ENCODE measurements around the gene ZNF276.

DNA sequence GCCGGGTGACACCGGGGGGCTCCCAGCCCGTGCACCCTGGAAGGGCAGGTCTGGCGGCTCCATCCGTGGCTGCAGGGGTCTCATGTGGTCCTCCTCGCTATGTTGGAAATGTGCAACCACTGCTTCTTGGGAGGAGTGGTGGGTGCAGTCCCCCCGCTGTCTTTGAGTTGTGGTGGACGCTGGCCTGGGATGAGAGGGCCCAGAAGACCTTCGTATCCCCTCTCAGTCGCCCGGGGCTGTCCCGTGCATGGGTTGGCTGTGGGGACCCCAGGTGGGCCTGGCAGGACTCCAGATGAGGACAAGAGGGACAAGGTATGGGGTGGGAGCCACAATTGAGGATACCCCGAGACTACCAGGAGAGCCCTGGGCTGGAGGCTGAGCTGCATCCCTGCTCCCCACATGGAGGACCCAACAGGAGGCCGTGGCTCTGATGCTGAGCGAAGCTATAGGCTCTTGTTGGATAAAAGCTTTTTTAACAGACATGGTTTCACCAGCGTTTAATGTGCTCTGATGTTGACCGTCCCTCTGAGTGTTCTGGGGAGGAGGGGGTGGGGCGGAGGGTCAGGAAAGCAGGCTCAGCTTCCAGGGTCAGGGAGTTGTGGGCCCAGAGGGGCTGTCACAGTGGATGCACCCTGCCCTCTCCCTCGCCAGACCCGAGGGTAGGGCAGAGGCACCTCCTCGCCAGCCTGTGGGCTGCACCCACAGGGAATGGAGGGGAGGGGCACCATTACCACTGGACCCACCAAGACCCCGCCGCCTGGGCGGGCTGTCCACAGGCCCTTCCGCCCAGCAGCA, 25.3 kb upstream of the ZNF276 start:
- TF ChIP-seq, protein P1, sequence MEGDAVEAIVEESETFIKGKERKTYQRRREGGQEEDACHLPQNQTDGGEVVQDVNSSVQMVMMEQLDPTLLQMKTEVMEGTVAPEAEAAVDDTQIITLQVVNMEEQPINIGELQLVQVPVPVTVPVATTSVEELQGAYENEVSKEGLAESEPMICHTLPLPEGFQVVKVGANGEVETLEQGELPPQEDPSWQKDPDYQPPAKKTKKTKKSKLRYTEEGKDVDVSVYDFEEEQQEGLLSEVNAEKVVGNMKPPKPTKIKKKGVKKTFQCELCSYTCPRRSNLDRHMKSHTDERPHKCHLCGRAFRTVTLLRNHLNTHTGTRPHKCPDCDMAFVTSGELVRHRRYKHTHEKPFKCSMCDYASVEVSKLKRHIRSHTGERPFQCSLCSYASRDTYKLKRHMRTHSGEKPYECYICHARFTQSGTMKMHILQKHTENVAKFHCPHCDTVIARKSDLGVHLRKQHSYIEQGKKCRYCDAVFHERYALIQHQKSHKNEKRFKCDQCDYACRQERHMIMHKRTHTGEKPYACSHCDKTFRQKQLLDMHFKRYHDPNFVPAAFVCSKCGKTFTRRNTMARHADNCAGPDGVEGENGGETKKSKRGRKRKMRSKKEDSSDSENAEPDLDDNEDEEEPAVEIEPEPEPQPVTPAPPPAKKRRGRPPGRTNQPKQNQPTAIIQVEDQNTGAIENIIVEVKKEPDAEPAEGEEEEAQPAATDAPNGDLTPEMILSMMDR (IDR thresholded peaks at IDR 0.05; ENCODE audit: low read length) = no peak
- TF ChIP-seq EZH2 (IDR thresholded peaks at IDR 0.05; ENCODE audit: borderline replicate concordance, low read length) = no peak

Measured in OCI-LY1 (cell line).